CD4-positive, alpha-beta T cell treated with Interferon gamma for 1 hour (primary cell): ENCODE measurements around the gene WDR59.

Experiments
- DNase-seq: peaks from one replicate; pipeline ENCODE4 v3.0.0-alpha.2; 2020

Gene WDR59

GRCh38 chr16:74901606-74902005, 83.3 kb downstream of the WDR59 start:
- no peak for DNase-seq

GRCh38 chr16:74899816-74900215, 85.1 kb downstream of the WDR59 start:
- no peak for DNase-seq

GRCh38 chr16:74898659-74899058, 86.3 kb downstream of the WDR59 start:
- DNase-seq, result no peak

GRCh38 chr16:74896389-74897370, 88.2 kb downstream of the WDR59 start:
- no peak for DNase-seq

GRCh38 chr16:74893541-74893940, 91.4 kb downstream of the WDR59 start:
- no peak for DNase-seq

- DNase-seq, result no peak
Measured at GRCh38 chr16:74892574-74893461, 92.1 kb downstream of the WDR59 start.

- DNase-seq, result no peak
Measured at GRCh38 chr16:74888888-74889287, 96.0 kb downstream of the WDR59 start.

GRCh38 chr16:74888232-74888862, 96.6 kb downstream of the WDR59 start:
- no peak for DNase-seq

- no peak for DNase-seq
Measured at GRCh38 chr16:74887084-74887483, 97.8 kb downstream of the WDR59 start.

GRCh38 chr16:74877706-74878105, 107.2 kb downstream of the WDR59 start:
- DNase-seq, result no peak

- no peak for DNase-seq
Measured at GRCh38 chr16:74874912-74875546, 109.9 kb downstream of the WDR59 start.

GRCh38 chr16:74874123-74874522, 110.8 kb downstream of the WDR59 start:
- DNase-seq, result no peak

- DNase-seq, result no peak
Measured at GRCh38 chr16:74872302-74872701, 112.6 kb downstream of the WDR59 start.

GRCh38 chr16:74871608-74872007, 113.3 kb downstream of the WDR59 start:
- DNase-seq, result no peak

GRCh38 chr16:74868501-74868900, 116.4 kb downstream of the WDR59 start:
- no peak for DNase-seq

- no peak for DNase-seq
Measured at GRCh38 chr16:74868035-74868434, 116.9 kb downstream of the WDR59 start.

- no peak for DNase-seq
Measured at GRCh38 chr16:74867281-74867849, 117.6 kb downstream of the WDR59 start.

GRCh38 chr16:74865922-74866598, 118.9 kb downstream of the WDR59 start:
- DNase-seq, result no peak

GRCh38 chr16:74862743-74863244, 122.1 kb downstream of the WDR59 start:
- DNase-seq, result no peak

- no peak for DNase-seq
Measured at GRCh38 chr16:74852500-74852875, 132.4 kb downstream of the WDR59 start.

GRCh38 chr16:74850027-74850426, 134.9 kb downstream of the WDR59 start:
- no peak for DNase-seq

GRCh38 chr16:74847202-74847601, 137.7 kb downstream of the WDR59 start:
- DNase-seq, result no peak
